GM18873 (cell line): ENCODE results near the gene MRAP.

Experiments
- ATAC-seq: cut with Tn5 transposase; IDR thresholded peaks from one replicate; pipeline ENCODE4 v1.9.1; 2021; ENCODE audit warnings: mild to moderate bottlenecking, moderate library complexity, moderate number of reproducible peaks; ENCODE audit not compliant: unreplicated experiment, low FRiP score

The MRAP gene

GRCh38 chr21:32320059-32320458 lies 21.4 kb downstream of the MRAP start:
- no peak for ATAC-seq

- no peak for ATAC-seq
These were observed 22.1 kb downstream of the MRAP start for GRCh38 chr21:32320726-32321125.

- ATAC-seq: no peak
These were observed 22.8 kb downstream of the MRAP start for GRCh38 chr21:32321480-32321879.

- no peak for ATAC-seq
These were observed 23.4 kb downstream of the MRAP start for GRCh38 chr21:32322103-32322502.

GRCh38 chr21:32322676-32323075 lies 24.0 kb downstream of the MRAP start:
- no peak for ATAC-seq

GRCh38 chr21:32325706-32326105 lies 27.1 kb downstream of the MRAP start:
- no peak for ATAC-seq

GRCh38 chr21:32328595-32328994 lies 29.9 kb downstream of the MRAP start:
- ATAC-seq: no peak

GRCh38 chr21:32329331-32329730 lies 30.7 kb downstream of the MRAP start:
- ATAC-seq: no peak

GRCh38 chr21:32329776-32330175 lies 31.1 kb downstream of the MRAP start:
- ATAC-seq: no peak

GRCh38 chr21:32330784-32331311 lies 32.2 kb downstream of the MRAP start:
- no peak for ATAC-seq

GRCh38 chr21:32331444-32332305 lies 33.0 kb downstream of the MRAP start:
- no peak for ATAC-seq

GRCh38 chr21:32332463-32332951 lies 33.9 kb downstream of the MRAP start:
- ATAC-seq: no peak

- ATAC-seq: no peak
These were observed 35.5 kb downstream of the MRAP start for GRCh38 chr21:32333953-32334673.

GRCh38 chr21:32334980-32335531 lies 36.4 kb downstream of the MRAP start:
- no peak for ATAC-seq

GRCh38 chr21:32335601-32336575 lies 37.2 kb downstream of the MRAP start:
- no peak for ATAC-seq

GRCh38 chr21:32336711-32337110 lies 38.1 kb downstream of the MRAP start:
- no peak for ATAC-seq

GRCh38 chr21:32337206-32337605 lies 38.6 kb downstream of the MRAP start:
- ATAC-seq: no peak

GRCh38 chr21:32338209-32338921 lies 39.7 kb downstream of the MRAP start:
- no peak for ATAC-seq
